Esophagus muscularis mucosa (tissue), 3 donors: ENCODE data around the gene ADCY3.

Experiments
- CTCF ChIP-seq, 3 experiments: fragments of 200-600 bp in 2 of 3; fragments of 450-650 bp in 1 of 3; sonication (generic) in 2 of 3; IDR thresholded peaks; one replicate each; pipeline ENCODE4 v1.5.1; 2017 to 2019; ENCODE audit warnings: antibody characterized with exemption in 3 of 3, mild to moderate bottlenecking in 2 of 3, moderate library complexity in 1 of 3
- POLR2A ChIP-seq: fragments of 450-650 bp; IDR thresholded peaks from one replicate; pipeline ENCODE4 v1.6.1; 2017; ENCODE audit warnings: antibody characterized with exemption, moderate library complexity, mild to moderate bottlenecking, low read depth
- POLR2AphosphoS5 ChIP-seq, 2 donors: sonication (generic); formaldehyde crosslinking; IDR thresholded peaks; one replicate each; pipeline ENCODE4 v1.6.1; 2017; ENCODE audit warnings: antibody characterized with exemption in 2 of 2

- TF ChIP-seq POLR2AphosphoS5 (IDR thresholded peaks at IDR 0.05), result peak in 1 of 2 donors; percentile 38
- no peak for TF ChIP-seq CTCF (IDR thresholded peaks at IDR 0.05)
- no peak for TF ChIP-seq POLR2A
Measured at GRCh38 chr2:24920098-24920808, at the start of gene ADCY3.
